Measurements from ENCODE around the gene C9orf78.

Gene C9orf78

DNA sequence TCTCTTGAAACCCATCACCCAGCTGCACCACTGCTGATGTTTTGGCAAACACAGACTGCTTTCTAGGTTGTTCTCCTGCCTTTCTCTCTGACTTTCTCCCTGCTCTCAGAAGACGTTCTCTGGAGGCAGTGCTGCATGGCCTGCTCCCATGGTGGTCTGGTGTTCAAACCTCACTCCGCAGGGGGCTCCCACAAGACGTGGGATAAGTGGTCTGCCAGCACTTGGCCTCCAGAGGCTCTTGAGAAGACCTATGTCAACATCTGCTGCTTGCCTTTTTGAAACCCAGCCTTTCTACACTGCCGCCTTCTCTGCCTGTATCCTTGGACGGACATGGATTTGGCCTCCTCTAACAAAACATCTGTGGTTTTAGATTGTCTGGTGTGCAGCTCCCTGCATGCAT lies 16.7 kb upstream of the C9orf78 start:
- no peaks in the 10 kb centered on the region for H3K9me3 ChIP-seq (ENCODE audit: control insufficient read depth, insufficient read depth, low read depth, low read length)
- H3K36me3 ChIP-seq (ENCODE audit: control insufficient read depth, insufficient read depth, low read length): peaks cover 24% of the 10 kb centered on the region
- H3K4me1 ChIP-seq (ENCODE audit: control insufficient read depth, insufficient read depth, low read length): no peaks in the 10 kb centered on the region
- no peaks in the 10 kb centered on the region for H3K27me3 ChIP-seq (ENCODE audit: control insufficient read depth, insufficient read depth, low read length)
- no peak overlapping the region for H3K9ac ChIP-seq (ENCODE audit: low read length)
- H3K27ac ChIP-seq (ENCODE audit: low read depth, low read length): no peak overlapping the region
- no peak overlapping the region for H3K4me3 ChIP-seq (ENCODE audit: low read depth, low read length)

DNA sequence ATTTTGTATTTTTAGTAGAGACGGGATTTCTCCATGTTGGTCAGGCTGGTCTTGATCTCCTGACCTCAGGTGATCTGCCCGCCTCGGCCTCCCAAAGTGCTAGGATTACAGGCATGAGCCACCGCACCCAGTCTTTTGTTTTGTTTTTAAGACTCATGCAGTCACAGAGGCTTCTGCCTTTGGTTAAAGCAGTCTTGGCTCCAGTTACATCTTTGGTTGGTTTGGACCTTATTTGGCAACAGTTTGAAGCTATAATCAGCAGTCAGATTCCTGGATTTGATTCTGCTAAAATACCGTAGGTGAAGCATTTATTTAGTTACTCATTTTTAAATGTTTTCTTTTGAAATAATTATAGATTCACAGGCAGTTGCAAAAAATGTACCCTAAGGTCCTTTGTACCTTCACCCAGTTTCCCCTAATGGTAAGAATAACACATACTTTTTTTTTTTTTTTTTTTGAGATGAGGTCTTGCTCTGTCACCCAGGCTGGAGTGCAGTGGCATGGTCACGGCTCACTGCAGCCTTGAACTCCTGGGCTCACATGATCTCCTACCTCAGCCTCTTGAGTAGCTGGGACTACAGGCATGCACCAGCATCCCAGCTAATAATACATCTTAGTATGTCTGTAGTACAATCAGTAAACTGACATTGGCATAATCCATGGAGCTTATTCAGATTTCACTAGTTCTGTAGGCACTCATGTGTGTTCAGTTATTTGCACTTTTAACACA lies 15.9 kb upstream of the C9orf78 start:
- H3K27me3 ChIP-seq (ENCODE audit: control insufficient read depth, insufficient read depth, low read length): no peaks in the 10 kb centered on the region
- H3K9me3 ChIP-seq (ENCODE audit: control insufficient read depth, insufficient read depth, low read depth, low read length): no peaks in the 10 kb centered on the region
- H3K9ac ChIP-seq (ENCODE audit: low read length): no peak overlapping the region
- no peak overlapping the region for H3K4me3 ChIP-seq (ENCODE audit: low read depth, low read length)
- H3K4me1 ChIP-seq (ENCODE audit: control insufficient read depth, insufficient read depth, low read length): no peaks in the 10 kb centered on the region
- H3K27ac ChIP-seq (ENCODE audit: low read depth, low read length): no peak overlapping the region
- peaks cover 24% of the 10 kb centered on the region for H3K36me3 ChIP-seq (ENCODE audit: control insufficient read depth, insufficient read depth, low read length)

DNA sequence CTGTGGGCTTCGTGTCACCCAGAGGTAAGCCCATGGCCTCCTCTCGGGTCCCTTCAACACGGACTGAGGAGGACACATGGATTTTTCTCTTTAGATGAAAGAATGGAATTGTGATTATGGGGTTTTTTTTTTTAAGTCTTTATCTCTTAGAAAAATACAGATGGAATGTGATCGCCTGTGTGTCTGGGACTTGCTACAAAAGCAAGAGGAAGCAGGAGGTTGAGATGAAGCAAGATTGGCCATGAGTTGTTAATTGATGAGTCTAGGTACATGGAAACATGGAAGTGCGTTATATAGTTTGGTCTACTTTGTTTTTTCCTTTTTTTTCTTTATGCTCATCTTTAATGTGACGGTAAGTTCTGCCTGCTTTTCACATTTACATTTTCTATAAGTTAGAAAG lies 14.8 kb upstream of the C9orf78 start:
- no peak overlapping the region for H3K27ac ChIP-seq (ENCODE audit: low read depth, low read length)
- H3K27me3 ChIP-seq (ENCODE audit: control insufficient read depth, insufficient read depth, low read length): no peaks in the 10 kb centered on the region
- no peaks in the 10 kb centered on the region for H3K9me3 ChIP-seq (ENCODE audit: control insufficient read depth, insufficient read depth, low read depth, low read length)
- H3K36me3 ChIP-seq (ENCODE audit: control insufficient read depth, insufficient read depth, low read length): peaks cover 23% of the 10 kb centered on the region
- no peaks in the 10 kb centered on the region for H3K4me1 ChIP-seq (ENCODE audit: control insufficient read depth, insufficient read depth, low read length)
- H3K9ac ChIP-seq (ENCODE audit: low read length): no peak overlapping the region
- H3K4me3 ChIP-seq (ENCODE audit: low read depth, low read length): no peak overlapping the region

DNA sequence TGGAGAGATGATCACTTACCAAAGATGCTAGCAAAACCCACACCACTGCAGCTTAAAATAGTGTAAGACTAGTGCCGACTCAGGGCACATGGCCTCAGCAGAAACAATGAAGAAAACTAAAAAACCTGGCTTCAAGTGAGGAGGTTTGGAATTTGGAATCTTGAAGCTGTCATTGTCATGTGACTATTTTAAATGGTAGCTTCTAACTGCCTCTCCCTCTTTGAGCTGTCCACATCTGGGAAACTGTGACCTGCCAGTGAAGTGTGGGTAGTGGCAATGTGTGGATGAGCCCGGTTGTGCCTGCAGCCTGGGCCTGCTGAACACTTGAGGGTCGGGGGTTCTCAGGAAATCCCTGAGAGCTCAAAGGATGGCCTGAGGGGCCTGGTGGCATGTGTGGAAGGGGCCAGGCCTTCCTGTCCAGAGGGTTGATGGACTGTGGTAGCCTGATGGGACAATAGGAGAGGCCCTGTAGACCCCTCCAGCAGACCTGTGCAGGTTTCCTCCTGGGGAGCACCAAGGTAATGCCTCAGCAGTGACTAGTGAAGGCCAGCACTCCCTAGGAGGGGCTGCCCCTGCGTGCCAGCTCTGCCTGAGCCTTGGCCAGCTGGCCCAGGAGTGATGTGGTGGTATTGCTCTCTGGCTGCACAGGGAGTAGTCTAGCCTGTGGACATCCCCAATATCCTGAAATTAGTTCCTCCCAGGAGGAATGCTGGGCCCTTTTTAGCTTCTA lies 13.8 kb upstream of the C9orf78 start:
- no peak overlapping the region for H3K9ac ChIP-seq (ENCODE audit: low read length)

DNA sequence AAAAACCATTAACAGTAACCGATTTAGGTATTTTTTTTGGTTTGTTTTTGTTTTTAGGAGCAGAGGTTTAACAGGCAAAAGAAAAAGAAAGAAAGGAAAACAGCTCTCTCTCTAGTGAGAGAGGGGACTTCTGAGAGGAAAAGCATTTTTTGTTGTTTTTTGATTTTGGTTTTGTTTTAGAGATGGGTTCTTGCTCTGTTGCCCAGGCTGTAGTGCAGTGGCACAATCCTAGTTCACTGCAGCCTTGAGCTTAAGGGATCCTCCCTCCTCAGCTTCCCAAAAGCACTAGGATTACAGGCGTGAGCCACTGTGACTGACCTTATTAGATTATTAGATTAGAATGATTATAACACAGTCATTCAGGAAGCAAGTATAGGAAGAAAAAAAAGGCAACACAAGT lies 10.3 kb upstream of the C9orf78 start:
- Histone ChIP-seq H3K9ac (ENCODE audit: low read length) (no peak overlapping the region), H3K4me1 (ENCODE audit: control insufficient read depth, insufficient read depth, low read length) (peaks cover 8% of the 10 kb centered on the region), H3K4me3 (ENCODE audit: low read depth, low read length) (no peak overlapping the region), H3K36me3 (ENCODE audit: control insufficient read depth, insufficient read depth, low read length) (no peaks in the 10 kb centered on the region), H3K9me3 (ENCODE audit: control insufficient read depth, insufficient read depth, low read depth, low read length) (no peaks in the 10 kb centered on the region), H3K27ac (ENCODE audit: low read depth, low read length) (no peak overlapping the region), H3K27me3 (ENCODE audit: control insufficient read depth, insufficient read depth, low read length) (no peaks in the 10 kb centered on the region)

More for the DNA sequence above, 13.8 kb upstream of the C9orf78 start:
- H3K27me3 ChIP-seq (ENCODE audit: control insufficient read depth, insufficient read depth, low read length): no peaks in the 10 kb centered on the region
- no peaks in the 10 kb centered on the region for H3K9me3 ChIP-seq (ENCODE audit: control insufficient read depth, insufficient read depth, low read depth, low read length)
- peaks cover 17% of the 10 kb centered on the region for H3K36me3 ChIP-seq (ENCODE audit: control insufficient read depth, insufficient read depth, low read length)
- no peak overlapping the region for H3K27ac ChIP-seq (ENCODE audit: low read depth, low read length)
- H3K4me3 ChIP-seq (ENCODE audit: low read depth, low read length): no peak overlapping the region
- no peaks in the 10 kb centered on the region for H3K4me1 ChIP-seq (ENCODE audit: control insufficient read depth, insufficient read depth, low read length)

DNA sequence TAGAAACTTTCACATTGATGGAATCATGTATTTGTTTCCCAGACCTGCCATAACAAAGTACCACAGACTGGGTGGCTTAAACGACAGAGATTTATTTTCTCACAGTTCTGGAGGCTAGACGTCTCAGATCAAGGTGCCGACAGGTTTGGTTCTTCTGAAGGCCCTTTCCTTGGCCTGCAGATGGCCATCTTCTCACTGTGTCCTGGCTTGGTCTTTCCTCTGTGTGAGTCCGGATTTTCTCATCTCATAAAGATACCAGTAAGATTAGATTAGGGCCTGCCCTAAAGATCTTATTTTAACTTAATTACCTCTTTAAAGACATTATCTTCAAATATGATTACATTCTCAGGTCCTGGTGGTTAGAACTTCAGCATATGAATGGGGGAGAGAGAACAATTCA lies 6.0 kb upstream of the C9orf78 start:
- Histone ChIP-seq H3K27me3 (ENCODE audit: control insufficient read depth, insufficient read depth, low read length) (no peaks in the 10 kb centered on the region), H3K4me1 (ENCODE audit: control insufficient read depth, insufficient read depth, low read length) (peaks cover 38% of the 10 kb centered on the region), H3K9ac (ENCODE audit: low read length) (no peak overlapping the region), H3K36me3 (ENCODE audit: control insufficient read depth, insufficient read depth, low read length) (no peaks in the 10 kb centered on the region), H3K27ac (ENCODE audit: low read depth, low read length) (no peak overlapping the region), H3K4me3 (ENCODE audit: low read depth, low read length) (no peak overlapping the region), H3K9me3 (ENCODE audit: control insufficient read depth, insufficient read depth, low read depth, low read length) (no peaks in the 10 kb centered on the region)

DNA sequence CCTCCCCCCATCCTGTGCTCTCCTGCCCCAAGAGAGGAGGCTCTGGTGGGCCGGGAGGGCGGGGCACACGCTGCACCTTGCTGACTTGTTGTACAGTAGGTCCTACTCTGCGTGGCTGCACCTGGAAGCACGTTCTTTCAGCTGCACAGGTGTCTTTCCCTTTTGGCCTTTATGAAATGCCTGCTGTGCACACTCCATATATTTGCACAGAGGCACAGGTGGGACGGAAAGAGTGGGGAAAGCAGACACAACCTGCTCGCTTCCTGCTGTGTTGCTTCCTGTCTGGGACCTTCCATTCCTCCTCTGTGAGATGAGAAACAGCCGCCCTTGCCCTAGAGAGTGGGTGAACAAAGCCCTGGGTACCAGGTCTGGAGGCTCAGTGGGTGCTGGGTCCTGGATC lies 5.0 kb upstream of the C9orf78 start:
- H3K36me3 ChIP-seq (ENCODE audit: control insufficient read depth, insufficient read depth, low read length): no peaks in the 10 kb centered on the region
- no peaks in the 10 kb centered on the region for H3K27me3 ChIP-seq (ENCODE audit: control insufficient read depth, insufficient read depth, low read length)
- H3K27ac ChIP-seq (ENCODE audit: low read depth, low read length): no peak overlapping the region

DNA sequence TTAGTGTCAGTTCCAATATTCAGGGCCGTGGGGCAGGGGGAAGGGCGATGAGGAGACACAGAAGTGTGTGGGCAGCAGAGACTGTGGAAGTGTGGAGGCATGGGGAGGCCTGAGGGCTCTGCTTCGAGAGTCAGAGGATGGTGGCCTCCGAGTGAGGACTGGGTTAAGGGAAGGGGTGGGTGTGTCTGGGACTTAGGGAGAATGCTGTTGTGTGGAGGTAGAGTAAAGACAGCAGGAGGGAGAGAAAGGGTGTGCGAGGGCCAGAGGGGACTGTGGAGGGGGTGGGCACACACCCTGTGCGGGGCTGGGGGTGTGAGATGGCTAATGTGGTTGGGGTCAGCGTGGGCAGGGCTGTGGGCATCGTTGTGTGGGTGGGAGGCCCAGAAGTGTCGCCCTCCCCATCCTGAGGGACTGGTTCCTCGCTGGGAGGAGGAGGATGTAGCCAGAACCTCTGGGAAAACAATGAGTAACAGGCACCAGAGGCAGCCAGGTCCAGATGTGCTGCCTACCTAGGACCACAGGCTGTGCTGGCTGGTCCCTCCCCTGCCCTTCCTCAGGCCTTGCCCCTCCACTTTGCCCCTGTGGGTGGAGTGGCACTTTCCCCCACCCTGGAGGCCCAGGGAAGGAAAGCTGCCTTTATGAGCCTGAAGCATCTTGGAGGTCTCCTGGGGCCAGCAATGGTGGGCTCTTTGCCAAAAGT lies 4.4 kb upstream of the C9orf78 start:
- Histone ChIP-seq H3K27me3 (ENCODE audit: control insufficient read depth, insufficient read depth, low read length) (no peaks in the 10 kb centered on the region), H3K4me1 (ENCODE audit: control insufficient read depth, insufficient read depth, low read length) (peaks cover 40% of the 10 kb centered on the region), H3K9me3 (ENCODE audit: control insufficient read depth, insufficient read depth, low read depth, low read length) (no peaks in the 10 kb centered on the region), H3K27ac (ENCODE audit: low read depth, low read length) (no peak overlapping the region), H3K4me3 (ENCODE audit: low read depth, low read length) (no peak overlapping the region), H3K36me3 (ENCODE audit: control insufficient read depth, insufficient read depth, low read length) (no peaks in the 10 kb centered on the region), H3K9ac (ENCODE audit: low read length) (no peak overlapping the region)

More for the DNA sequence above, 5.0 kb upstream of the C9orf78 start:
- Histone ChIP-seq H3K4me1 (ENCODE audit: control insufficient read depth, insufficient read depth, low read length) (peaks cover 40% of the 10 kb centered on the region), H3K9me3 (ENCODE audit: control insufficient read depth, insufficient read depth, low read depth, low read length) (no peaks in the 10 kb centered on the region), H3K4me3 (ENCODE audit: low read depth, low read length) (no peak overlapping the region), H3K9ac (ENCODE audit: low read length) (no peak overlapping the region)

DNA sequence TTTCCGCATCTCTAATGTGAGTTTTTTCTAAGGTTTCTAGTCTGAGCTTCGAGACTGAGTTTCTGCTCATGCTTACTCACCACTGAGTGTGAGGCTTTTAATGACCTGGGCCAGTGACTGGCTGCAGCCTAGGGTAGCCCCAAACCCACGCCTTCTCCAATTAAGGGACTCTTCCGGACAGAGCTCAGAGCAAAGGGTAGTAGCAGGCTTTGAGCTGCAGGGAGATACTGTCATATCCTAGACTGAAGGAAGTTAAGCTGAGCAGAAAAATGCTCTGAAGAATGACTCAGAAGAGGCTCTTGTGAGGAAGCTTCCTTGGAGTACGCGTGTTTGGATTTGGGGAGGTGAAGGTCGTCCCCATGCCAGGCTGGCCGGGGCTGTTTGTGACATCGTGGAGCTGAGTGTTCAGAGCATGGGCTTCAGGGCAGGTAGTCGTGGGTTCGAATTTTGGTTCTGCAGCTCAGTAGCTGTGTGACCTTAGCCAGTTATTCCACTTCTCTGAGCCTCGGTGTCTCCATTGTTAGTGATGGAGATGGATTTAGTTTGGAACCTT lies 3.7 kb upstream of the C9orf78 start:
- Histone ChIP-seq H3K4me1 (ENCODE audit: control insufficient read depth, insufficient read depth, low read length) (peaks cover 40% of the 10 kb centered on the region), H3K9ac (ENCODE audit: low read length) (no peak overlapping the region), H3K36me3 (ENCODE audit: control insufficient read depth, insufficient read depth, low read length) (no peaks in the 10 kb centered on the region), H3K4me3 (ENCODE audit: low read depth, low read length) (no peak overlapping the region), H3K27me3 (ENCODE audit: control insufficient read depth, insufficient read depth, low read length) (no peaks in the 10 kb centered on the region), H3K27ac (ENCODE audit: low read depth, low read length) (no peak overlapping the region), H3K9me3 (ENCODE audit: control insufficient read depth, insufficient read depth, low read depth, low read length) (no peaks in the 10 kb centered on the region)

DNA sequence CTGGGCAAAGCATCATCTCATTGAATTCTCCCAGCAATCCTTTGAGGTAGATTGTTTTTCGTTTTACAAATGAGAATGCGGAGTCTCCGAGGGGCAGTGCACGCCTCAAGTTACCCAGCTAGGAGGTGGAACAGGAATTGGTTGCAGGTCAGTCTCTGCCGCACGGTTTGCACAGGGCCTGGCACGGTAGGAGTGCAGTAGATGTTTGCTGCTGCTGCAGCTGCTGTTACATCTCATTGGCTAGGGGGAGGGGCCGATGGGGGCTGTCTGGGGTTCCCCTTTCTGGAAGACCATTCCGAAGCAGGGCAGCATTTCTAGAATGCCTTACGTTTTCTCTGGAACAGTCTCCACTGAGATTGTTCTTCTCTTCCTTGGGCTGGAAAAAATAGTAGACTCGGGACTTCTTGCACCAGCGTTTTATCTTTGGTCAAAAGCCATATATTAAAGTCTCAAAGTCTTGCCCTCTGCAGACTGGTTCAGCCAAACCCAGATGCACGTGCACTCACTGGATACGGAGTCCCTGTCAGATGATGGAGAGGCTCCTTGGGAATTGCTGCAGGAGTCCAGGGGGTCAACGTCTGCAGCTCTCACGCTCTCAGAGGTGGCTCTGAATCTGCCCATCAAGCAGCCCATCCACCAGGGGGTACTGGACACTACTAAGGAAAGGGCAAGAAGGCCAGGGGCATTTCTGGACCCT lies 1.4 kb upstream of the C9orf78 start:
- no peak overlapping the region for H3K27ac ChIP-seq (ENCODE audit: low read depth, low read length)
- H3K36me3 ChIP-seq (ENCODE audit: control insufficient read depth, insufficient read depth, low read length): peaks cover 18% of the 10 kb centered on the region
- H3K27me3 ChIP-seq (ENCODE audit: control insufficient read depth, insufficient read depth, low read length): no peaks in the 10 kb centered on the region
- H3K9me3 ChIP-seq (ENCODE audit: control insufficient read depth, insufficient read depth, low read depth, low read length): no peaks in the 10 kb centered on the region
- H3K4me3 ChIP-seq (ENCODE audit: low read depth, low read length): peak overlapping the region; percentile 95
- peaks cover 38% of the 10 kb centered on the region for H3K4me1 ChIP-seq (ENCODE audit: control insufficient read depth, insufficient read depth, low read length)
- H3K9ac ChIP-seq (ENCODE audit: low read length): peak overlapping the region; percentile 66
